ENCODE results near the gene KCNMA1. TPM values are rescaled to one million over a fixed set of nuclear protein-coding genes. Genes with fewer than 3 reads are reported as not detected.
A peak's percentile ranks its signal among the peaks of the same experiment; 100 is the strongest.

KCNMA1 gene
- total RNA-seq, 4 donors from 2014 or later = 146 to 300 (median 265) TPM

DNA sequence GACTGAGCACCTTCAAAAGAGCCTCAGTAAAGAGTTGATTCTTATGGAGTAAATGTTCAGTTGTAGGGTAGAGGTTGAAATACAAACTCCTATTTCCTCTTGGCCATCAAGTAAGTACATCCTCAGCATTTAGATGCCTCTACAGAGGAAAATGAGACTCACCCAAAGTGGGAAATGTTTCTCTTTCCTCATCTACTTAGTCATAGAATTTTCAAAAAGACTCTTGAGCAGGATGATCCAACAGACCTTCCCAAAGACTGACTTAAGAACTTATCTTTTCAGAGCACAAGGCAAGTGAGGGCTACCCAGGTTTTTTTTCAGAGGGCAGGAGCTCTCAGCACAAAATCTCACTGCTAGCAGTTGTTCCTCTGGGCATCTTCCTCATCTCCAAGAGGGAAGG, 449.1 kb downstream of the KCNMA1 start:
- Histone ChIP-seq H3K27ac (replicated peaks in 1 of 4) (peak overlapping the region; percentile 58 to 87 (median 67)), H3K4me3 (no peak overlapping the region), H3K27me3 (no peaks in the 10 kb centered on the region), H3K9me3 (no peaks in the 10 kb centered on the region), H3K36me3 (no peaks in the 10 kb centered on the region), H3K4me1 (peaks cover 0 to 52% (median 43%) of the 10 kb centered on the region in 4 donors)
- intact Hi-C loops (cut with DNase I) = no loop called here
- no peak for DNase-seq (ENCODE audit: extremely low spot score)
- TF ChIP-seq EP300 (IDR thresholded peaks at IDR 0.05) = no peak
- TF ChIP-seq POLR2AphosphoS5 (IDR thresholded peaks at IDR 0.05) = no peak
- TF ChIP-seq POLR2A (IDR thresholded peaks at IDR 0.05; ENCODE audit: low read depth) = no peak
- TF ChIP-seq, protein P1, sequence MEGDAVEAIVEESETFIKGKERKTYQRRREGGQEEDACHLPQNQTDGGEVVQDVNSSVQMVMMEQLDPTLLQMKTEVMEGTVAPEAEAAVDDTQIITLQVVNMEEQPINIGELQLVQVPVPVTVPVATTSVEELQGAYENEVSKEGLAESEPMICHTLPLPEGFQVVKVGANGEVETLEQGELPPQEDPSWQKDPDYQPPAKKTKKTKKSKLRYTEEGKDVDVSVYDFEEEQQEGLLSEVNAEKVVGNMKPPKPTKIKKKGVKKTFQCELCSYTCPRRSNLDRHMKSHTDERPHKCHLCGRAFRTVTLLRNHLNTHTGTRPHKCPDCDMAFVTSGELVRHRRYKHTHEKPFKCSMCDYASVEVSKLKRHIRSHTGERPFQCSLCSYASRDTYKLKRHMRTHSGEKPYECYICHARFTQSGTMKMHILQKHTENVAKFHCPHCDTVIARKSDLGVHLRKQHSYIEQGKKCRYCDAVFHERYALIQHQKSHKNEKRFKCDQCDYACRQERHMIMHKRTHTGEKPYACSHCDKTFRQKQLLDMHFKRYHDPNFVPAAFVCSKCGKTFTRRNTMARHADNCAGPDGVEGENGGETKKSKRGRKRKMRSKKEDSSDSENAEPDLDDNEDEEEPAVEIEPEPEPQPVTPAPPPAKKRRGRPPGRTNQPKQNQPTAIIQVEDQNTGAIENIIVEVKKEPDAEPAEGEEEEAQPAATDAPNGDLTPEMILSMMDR (IDR thresholded peaks at IDR 0.05) = no peak

DNA sequence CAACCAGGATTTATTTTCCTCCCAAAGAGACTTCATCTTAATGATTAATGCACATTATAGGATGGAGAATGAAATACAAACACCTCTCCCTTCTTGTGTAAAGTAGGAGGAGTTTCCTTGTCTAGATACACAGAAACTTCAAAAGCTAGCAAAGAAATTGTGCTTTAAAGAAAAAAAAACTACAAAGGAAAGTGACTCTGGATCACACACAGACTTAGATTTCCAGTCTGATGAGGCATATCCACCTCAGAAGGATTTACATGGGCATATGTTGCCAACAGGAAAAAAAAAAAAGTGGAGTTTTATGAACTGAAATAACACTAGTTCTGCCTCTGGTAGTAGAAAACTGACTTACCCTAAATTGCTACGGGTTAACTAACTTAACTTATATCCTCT, 449.6 kb downstream of the KCNMA1 start:
- Histone ChIP-seq H3K27ac (replicated peaks in 1 of 4) (peak overlapping the region; percentile 58 to 87 (median 67)), H3K36me3 (no peaks in the 10 kb centered on the region), H3K9me3 (no peaks in the 10 kb centered on the region), H3K4me1 (peaks cover 2 to 52% (median 41%) of the 10 kb centered on the region in 4 donors), H3K4me3 (no peak overlapping the region), H3K27me3 (no peaks in the 10 kb centered on the region)
- no peak for DNase-seq (ENCODE audit: extremely low spot score)
- TF ChIP-seq, protein P1 (IDR thresholded peaks at IDR 0.05) = no peak
- no peak for TF ChIP-seq EP300 (IDR thresholded peaks at IDR 0.05)
- TF ChIP-seq POLR2A (IDR thresholded peaks at IDR 0.05; ENCODE audit: low read depth) = no peak
- no peak for TF ChIP-seq POLR2AphosphoS5 (IDR thresholded peaks at IDR 0.05)
- intact Hi-C loops (cut with DNase I) = no loop called here
- 65% methylated on average over 1 of the region's 1 CpG for WGBS

DNA sequence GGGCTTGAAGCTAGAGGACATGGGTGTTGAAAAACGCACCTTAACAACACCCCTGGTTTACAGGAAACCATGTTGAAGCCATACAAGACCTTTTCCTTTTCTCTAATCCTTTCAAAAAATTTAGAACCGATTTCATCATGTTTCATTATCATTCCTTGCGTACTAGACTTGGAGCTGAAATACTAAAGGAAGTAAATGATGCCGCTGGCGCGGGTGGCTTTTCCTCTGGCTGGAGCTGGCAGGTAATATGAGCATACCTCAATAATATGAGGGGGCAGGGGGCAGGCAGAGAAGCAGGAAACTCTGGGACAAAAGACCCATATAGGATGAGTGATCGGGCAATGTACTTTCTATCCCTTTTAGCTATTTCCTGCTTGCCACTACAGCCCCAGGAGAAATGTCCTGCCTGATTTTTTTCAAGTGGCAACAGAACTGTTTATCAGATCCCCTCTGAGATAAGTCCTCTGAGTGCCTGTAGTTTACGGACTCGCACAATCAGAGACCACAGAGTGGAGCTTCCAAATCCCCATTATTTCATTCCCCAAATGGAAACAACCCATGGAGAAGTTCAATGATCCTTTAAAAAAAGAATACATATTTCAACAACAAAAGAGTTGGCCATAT, 450.1 kb downstream of the KCNMA1 start:
- Histone ChIP-seq H3K9me3 (no peaks in the 10 kb centered on the region), H3K36me3 (no peaks in the 10 kb centered on the region), H3K27me3 (no peaks in the 10 kb centered on the region), H3K4me3 (no peak overlapping the region), H3K27ac (replicated peaks in 1 of 4) (peak overlapping the region; percentile 58 to 87 (median 67)), H3K4me1 (peaks cover 8 to 52% (median 41%) of the 10 kb centered on the region in 4 donors)
- DNase-seq (ENCODE audit: extremely low spot score) = no peak
- no peak for TF ChIP-seq POLR2A (IDR thresholded peaks at IDR 0.05; ENCODE audit: low read depth)
- TF ChIP-seq EP300 (IDR thresholded peaks at IDR 0.05) = no peak
- TF ChIP-seq, protein P1 (IDR thresholded peaks at IDR 0.05) = no peak
- TF ChIP-seq POLR2AphosphoS5 (IDR thresholded peaks at IDR 0.05) = no peak
- intact Hi-C loops (cut with DNase I) = no loop called here
- 66% methylated on average over 9 of the region's 9 CpGs for WGBS

DNA sequence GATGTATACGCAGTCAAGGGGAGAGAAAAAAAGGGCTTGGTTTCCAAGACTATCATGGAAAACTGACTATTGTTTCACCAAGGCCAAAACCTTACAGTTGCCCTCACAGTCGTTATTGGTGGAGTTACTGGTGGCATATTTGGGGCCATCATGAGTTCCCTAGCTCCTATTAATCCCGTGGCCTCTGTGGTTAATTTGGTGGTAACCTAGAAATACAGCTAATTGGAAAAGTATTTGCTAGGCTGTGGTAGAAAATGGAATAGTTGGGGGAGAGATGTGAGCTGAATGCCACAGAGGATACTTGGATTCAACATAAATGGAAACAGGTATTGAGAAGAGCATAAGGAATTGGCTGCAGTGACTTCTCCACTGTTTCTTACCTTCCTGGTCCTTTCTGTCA, 450.7 kb downstream of the KCNMA1 start:
- DNase-seq (ENCODE audit: extremely low spot score) = no peak
- H3K27me3 ChIP-seq = no peaks in the 10 kb centered on the region
- WGBS = 78% methylated on average over 3 of the region's 3 CpGs
- intact Hi-C loops (cut with DNase I) = no loop called here
- no peak overlapping the region for H3K4me3 ChIP-seq
- H3K9me3 ChIP-seq = no peaks in the 10 kb centered on the region
- TF ChIP-seq, protein P1 (IDR thresholded peaks at IDR 0.05) = no peak
- TF ChIP-seq EP300 (IDR thresholded peaks at IDR 0.05) (no peak), POLR2A (IDR thresholded peaks at IDR 0.05; ENCODE audit: low read depth) (no peak), POLR2AphosphoS5 (IDR thresholded peaks at IDR 0.05) (no peak)
- peak overlapping the region; percentile 58 to 87 (median 67) for H3K27ac ChIP-seq (replicated peaks in 1 of 4)
- H3K36me3 ChIP-seq = no peaks in the 10 kb centered on the region
- peaks cover 12 to 54% (median 44%) of the 10 kb centered on the region in 4 donors for H3K4me1 ChIP-seq

DNA sequence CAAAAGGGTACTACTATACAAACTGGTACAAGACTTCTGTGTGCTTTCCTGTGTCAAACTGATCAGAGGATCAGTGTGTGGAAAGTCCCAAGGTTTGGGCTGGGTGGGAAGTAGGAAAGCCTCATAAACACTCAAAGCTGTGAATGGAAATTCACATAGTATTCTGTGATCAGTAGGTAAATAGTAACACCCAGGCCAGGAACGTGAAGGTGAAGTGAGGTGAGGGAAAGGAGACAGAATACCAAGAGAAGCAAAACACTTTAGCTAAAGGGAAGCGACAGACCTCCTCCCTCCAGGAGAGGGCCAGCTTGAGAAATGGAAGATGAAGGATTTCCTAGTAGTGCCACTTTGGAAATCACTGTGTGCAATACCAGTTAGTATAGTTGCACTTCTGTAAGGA, 451.9 kb downstream of the KCNMA1 start:
- TF ChIP-seq, protein P1 (IDR thresholded peaks at IDR 0.05) = peak in 1 of 3 experiments; percentile 8
- TF ChIP-seq POLR2AphosphoS5 (IDR thresholded peaks at IDR 0.05) (no peak), POLR2A (IDR thresholded peaks at IDR 0.05; ENCODE audit: low read depth) (no peak), EP300 (IDR thresholded peaks at IDR 0.05) (no peak)
- Histone ChIP-seq H3K4me1 (peaks cover 12 to 51% (median 42%) of the 10 kb centered on the region in 4 donors), H3K27me3 (no peaks in the 10 kb centered on the region), H3K27ac (replicated peaks in 1 of 4) (peak overlapping the region; percentile 35 to 73 (median 54)), H3K9me3 (no peaks in the 10 kb centered on the region), H3K36me3 (no peaks in the 10 kb centered on the region), H3K4me3 (no peak overlapping the region)
- no peak for DNase-seq (ENCODE audit: extremely low spot score)
- WGBS = 49% methylated on average over 2 of the region's 2 CpGs
- intact Hi-C loops (cut with DNase I) = no loop called here
